Upper lobe of right lung (tissue), 1 donor: ENCODE results near the gene MRTFA. TPM values are rescaled to one million over a fixed set of nuclear protein-coding genes. Genes with fewer than 3 reads are reported as not detected.
A peak's percentile ranks its signal among the peaks of the same experiment; 100 is the strongest.
"Not testable (repeated sequence)": the region's sequence is repeated elsewhere in the genome, so short reads cannot be mapped to it uniquely, and the experiment has no call there.

ENCODE experiments used
- ATAC-seq: fragments of 200-7000 bp; cut with Tn5 transposase; one replicate; pipeline ENCODE4 v1.9.1; 2020; ENCODE audit warnings: mild to moderate bottlenecking, moderate library complexity
- DNase-seq: peaks from one replicate; pipeline ENCODE4 v3.0.0-alpha.2; 2020
- H3K27ac ChIP-seq: fragments of 200-600 bp; one replicate; pipeline ENCODE4 v1.8.0; 2022
- H3K27me3 ChIP-seq: fragments of 200-600 bp; one replicate; pipeline ENCODE4 v1.8.0; 2022; ENCODE audit warnings: mild to moderate bottlenecking
- H3K36me3 ChIP-seq: fragments of 200-600 bp; one replicate; pipeline ENCODE4 v1.8.0; 2022
- H3K4me1 ChIP-seq: fragments of 200-600 bp; one replicate; pipeline ENCODE4 v1.8.0; 2022
- H3K4me3 ChIP-seq: fragments of 200-600 bp; one replicate; pipeline ENCODE4 v1.8.0; 2022; ENCODE audit warnings: mild to moderate bottlenecking
- H3K9me3 ChIP-seq: fragments of 200-600 bp; one replicate; pipeline ENCODE4 v1.8.0; 2022
- CTCF ChIP-seq: fragments of 200-600 bp; IDR thresholded peaks from one replicate; pipeline ENCODE4 v1.8.0; 2022; ENCODE audit warnings: antibody characterized with exemption
- intact Hi-C: fragments of 100-400 bp; cut with DNase I; formaldehyde crosslinking; loops from one replicate; pipeline ENCODE4 v1.11.0; 2022
- total RNA-seq: library from RNA; stranded (reverse); fragmentation: NEBNext Ultra II Directional; extraction: Animal tissue kit (Norgen Biotek cat#: 25700); gene quantifications from one replicate; pipeline ENCODE4 v1.2.1, GENCODE V29; 2021
- donor health status: DM: no; HTN: yes; CAD: no; lungs with severe emphysema.

Gene MRTFA
- total RNA-seq, 1 donor from 2014 or later: 60.4 TPM

- Histone ChIP-seq H3K27ac (no peak overlapping the region), H3K36me3 (no peaks in the 10 kb centered on the region), H3K9me3 (no peaks in the 10 kb centered on the region), H3K27me3 (no peaks in the 10 kb centered on the region), H3K4me1 (peaks cover 20% of the 10 kb centered on the region), H3K4me3 (no peak overlapping the region)
- intact Hi-C loops: no loop called here
- no peak for TF ChIP-seq CTCF
- DNase-seq: no peak
- ATAC-seq: no peak
Observed at GRCh38 chr22:40388231-40388630, 248.3 kb downstream of the MRTFA start.

- no peak for TF ChIP-seq CTCF
- Histone ChIP-seq H3K27ac (no peak overlapping the region), H3K9me3 (no peaks in the 10 kb centered on the region), H3K27me3 (no peaks in the 10 kb centered on the region), H3K4me3 (no peak overlapping the region), H3K36me3 (no peaks in the 10 kb centered on the region), H3K4me1 (peaks cover 20% of the 10 kb centered on the region)
- intact Hi-C loops: no loop called here
- no peak for DNase-seq
- ATAC-seq: peak; percentile 77
Observed at GRCh38 chr22:40387746-40388145, 248.8 kb downstream of the MRTFA start.

- Histone ChIP-seq H3K27ac (peak overlapping the region; percentile 31), H3K27me3 (no peaks in the 10 kb centered on the region), H3K36me3 (no peaks in the 10 kb centered on the region), H3K4me1 (peaks cover 20% of the 10 kb centered on the region), H3K9me3 (no peaks in the 10 kb centered on the region), H3K4me3 (no peak overlapping the region)
- no peak for TF ChIP-seq CTCF
- intact Hi-C loops: no loop called here
- peak; percentile 68 for ATAC-seq
- no peak for DNase-seq
Observed at GRCh38 chr22:40385036-40385782, 251.3 kb downstream of the MRTFA start.

GRCh38 chr22:40383905-40384304 is 252.6 kb downstream of the MRTFA start:
- Histone ChIP-seq H3K27ac (no peak overlapping the region), H3K4me1 (peaks cover 20% of the 10 kb centered on the region), H3K9me3 (no peaks in the 10 kb centered on the region), H3K4me3 (no peak overlapping the region), H3K27me3 (no peaks in the 10 kb centered on the region), H3K36me3 (no peaks in the 10 kb centered on the region)
- DNase-seq (no peak), ATAC-seq (no peak)
- no peak for TF ChIP-seq CTCF
- intact Hi-C loops: no loop called here

- DNase-seq: no peak
- no peak for ATAC-seq
- peaks cover 15% of the 10 kb centered on the region for H3K4me1 ChIP-seq
- intact Hi-C loops: no loop called here
- no peak overlapping the region for H3K27ac ChIP-seq
- H3K4me3 ChIP-seq: no peak overlapping the region
- TF ChIP-seq CTCF: no peak
- H3K36me3 ChIP-seq: no peaks in the 10 kb centered on the region
- H3K9me3 ChIP-seq: no peaks in the 10 kb centered on the region
- no peaks in the 10 kb centered on the region for H3K27me3 ChIP-seq
Observed at GRCh38 chr22:40381461-40381860, 255.1 kb downstream of the MRTFA start.

GRCh38 chr22:40378448-40378847 is 258.1 kb downstream of the MRTFA start:
- H3K27ac ChIP-seq, H3K4me1 ChIP-seq, H3K4me3 ChIP-seq, H3K9me3 ChIP-seq, intact Hi-C loops, H3K27me3 ChIP-seq, H3K36me3 ChIP-seq, DNase-seq: not testable (repeated sequence)
- ATAC-seq: peak; percentile 70
